ENCODE results near the gene TP53TG5.

Gene TP53TG5

DNA sequence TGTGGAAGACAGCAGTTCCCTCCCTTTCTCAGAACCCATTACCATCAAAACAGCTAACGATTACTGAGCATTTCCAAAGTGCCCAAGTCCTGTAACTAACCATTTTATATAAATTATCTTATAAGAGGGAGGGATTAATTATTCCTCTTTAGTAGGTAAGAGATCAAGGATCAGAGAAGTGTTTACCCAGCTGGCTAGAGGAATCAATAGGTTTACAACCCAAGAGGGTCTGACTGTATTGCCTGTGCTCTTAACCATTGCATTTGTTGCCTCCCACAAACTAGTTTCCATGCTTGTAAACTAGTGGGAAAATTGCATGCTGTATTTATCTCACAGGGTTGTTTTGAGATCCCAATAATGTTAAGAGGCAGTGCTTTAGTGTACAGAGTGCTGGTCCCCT, 26.3 kb upstream of the TP53TG5 start:
- TF ChIP-seq CTCF (IDR thresholded peaks at IDR 0.05; ENCODE audit: low read depth, low read length): no peak
- no peak overlapping the region for H3K4me3 ChIP-seq (ENCODE audit: low read depth, low read length)

DNA sequence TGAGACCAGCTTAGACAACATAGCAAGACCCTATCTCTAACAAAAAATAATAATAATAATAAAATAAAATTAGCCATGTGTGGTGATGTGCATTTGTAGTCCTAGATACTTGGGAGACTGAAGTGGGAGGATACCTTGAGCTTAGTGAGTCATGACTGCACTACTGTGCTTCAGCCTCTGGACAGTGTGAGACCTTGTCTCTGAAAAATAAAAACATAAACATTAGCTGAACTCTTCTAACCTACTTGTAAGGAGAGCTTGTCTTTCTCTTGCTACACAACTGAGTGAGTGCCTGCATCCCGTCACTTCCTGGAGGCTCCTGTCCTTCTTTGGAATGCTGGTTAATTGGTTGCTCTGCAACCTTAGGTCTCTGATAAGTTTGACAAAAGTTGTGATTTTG, 24.8 kb upstream of the TP53TG5 start:
- TF ChIP-seq CTCF (IDR thresholded peaks at IDR 0.05; ENCODE audit: low read depth, low read length): no peak
- H3K4me3 ChIP-seq (ENCODE audit: low read depth, low read length): no peak overlapping the region

DNA sequence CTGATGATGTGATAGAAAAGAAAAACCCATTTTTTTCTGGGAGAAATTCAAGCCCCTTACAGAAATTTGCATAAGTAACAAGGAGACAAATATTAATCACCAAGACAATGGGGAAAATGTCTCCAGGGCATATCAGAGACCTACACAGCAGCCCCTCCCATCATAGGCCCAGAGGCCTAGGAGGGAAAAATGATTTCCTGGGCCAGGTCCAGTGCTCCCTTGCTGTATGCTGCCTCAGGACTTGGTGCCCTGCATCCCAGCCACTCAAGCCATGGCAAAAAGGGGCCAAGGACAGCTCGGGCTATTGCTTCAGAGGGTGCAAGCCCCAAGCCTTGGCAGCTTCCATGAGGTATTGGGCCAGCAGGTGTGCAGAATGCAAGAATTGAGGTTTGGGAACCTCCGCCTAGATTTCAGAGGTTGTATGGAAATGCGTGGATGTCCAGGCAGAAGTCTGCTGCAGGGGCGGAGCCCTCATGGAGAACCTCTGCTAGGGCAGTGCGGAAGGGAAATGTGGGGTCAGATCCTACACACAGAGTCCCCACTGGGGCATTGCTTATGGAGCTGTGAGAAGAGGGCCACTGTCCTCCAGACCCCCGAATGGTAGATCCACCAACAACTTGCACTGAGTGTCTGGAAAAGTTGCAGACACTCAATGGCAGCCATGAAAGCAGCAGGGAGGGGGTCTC, 22.4 kb upstream of the TP53TG5 start:
- no peak overlapping the region for H3K4me3 ChIP-seq (ENCODE audit: low read depth, low read length)
- no peak for TF ChIP-seq CTCF (IDR thresholded peaks at IDR 0.05; ENCODE audit: low read depth, low read length)

GRCh38 chr20:45399018-45399417, 20.9 kb upstream of the TP53TG5 start:
- TF ChIP-seq CTCF (IDR thresholded peaks at IDR 0.05; ENCODE audit: low read depth, low read length): no peak
- no peak overlapping the region for H3K4me3 ChIP-seq (ENCODE audit: low read depth, low read length)

DNA sequence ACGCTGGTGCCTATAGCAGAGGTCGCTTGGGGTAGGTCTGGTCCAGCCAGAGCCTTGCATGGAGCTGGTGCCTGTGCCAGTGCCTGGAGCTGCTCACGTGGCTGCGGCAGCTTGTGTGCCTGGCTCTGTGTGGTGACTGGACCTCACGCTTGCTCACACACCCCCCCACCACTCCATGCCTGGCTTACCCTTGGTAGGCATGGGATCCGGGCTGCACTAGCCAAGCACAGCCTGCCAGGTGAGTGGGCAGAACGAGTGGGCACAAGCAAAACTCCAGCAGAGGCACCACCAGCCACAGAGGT, 16.9 kb upstream of the TP53TG5 start:
- no peak for TF ChIP-seq CTCF (IDR thresholded peaks at IDR 0.05; ENCODE audit: low read depth, low read length)
- no peak overlapping the region for H3K4me3 ChIP-seq (ENCODE audit: low read depth, low read length)

DNA sequence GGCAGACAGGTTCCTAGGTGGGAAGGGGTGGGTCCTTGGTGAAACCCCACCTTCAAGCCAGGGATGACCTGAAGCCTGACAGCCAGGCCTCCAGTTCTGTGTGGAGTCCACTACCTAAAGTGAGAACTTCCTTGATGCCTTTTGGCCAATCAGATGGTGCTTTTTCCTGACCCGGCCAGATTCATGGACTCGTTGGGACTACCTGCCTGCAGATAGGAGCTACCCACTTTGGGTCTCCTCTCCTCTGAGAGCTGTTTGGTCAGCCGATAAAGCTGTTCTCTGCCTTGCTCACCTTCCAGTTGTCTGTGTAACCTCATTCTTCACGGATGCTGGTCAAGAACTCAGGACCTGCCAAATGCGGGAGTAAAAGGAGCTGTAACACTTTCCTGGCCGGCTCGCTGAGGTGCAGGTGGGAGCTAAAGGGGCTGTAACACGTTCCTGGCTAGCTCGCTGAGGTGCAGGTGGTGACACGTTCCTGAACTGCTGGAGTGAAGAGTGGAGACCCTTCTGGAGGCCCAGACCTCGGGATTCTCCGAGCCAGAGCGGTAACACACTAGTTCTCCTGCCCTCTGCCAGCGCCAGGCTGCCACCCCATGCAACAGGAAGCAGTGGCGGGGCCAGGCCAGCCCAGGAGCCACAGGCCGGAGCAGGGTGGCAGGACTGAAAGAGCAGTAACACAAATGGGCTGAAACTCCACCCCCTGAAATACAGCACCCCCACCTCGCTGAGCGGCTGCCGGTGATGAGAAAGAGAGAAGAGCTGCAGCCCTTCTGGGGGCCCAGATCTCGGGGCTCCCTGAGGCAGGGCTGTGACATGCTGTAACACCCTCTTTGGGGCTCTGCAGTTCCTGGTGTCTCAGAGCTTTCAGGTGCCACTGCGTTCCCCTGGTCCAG, 16.3 kb upstream of the TP53TG5 start:
- TF ChIP-seq CTCF (IDR thresholded peaks at IDR 0.05; ENCODE audit: low read depth, low read length): no peak
- no peak overlapping the region for H3K4me3 ChIP-seq (ENCODE audit: low read depth, low read length)

- TF ChIP-seq CTCF (IDR thresholded peaks at IDR 0.05; ENCODE audit: low read depth, low read length): no peak
Measured at GRCh38 chr20:45392733-45393132, 14.6 kb upstream of the TP53TG5 start.

More at GRCh38 chr20:45392733-45393132, 14.6 kb upstream of the TP53TG5 start:
- H3K4me3 ChIP-seq (ENCODE audit: low read depth, low read length): no peak overlapping the region
